ENCODE measurements around the gene LRIF1.

Gene LRIF1

GRCh38 chr1:110960777-110961420 is 2.8 kb downstream of the LRIF1 start:
- H3K14ac ChIP-seq (ENCODE audit: low read length): no peak overlapping the region
- no peaks in the 10 kb centered on the region for H3K4me1 ChIP-seq (ENCODE audit: control insufficient read depth in 2 of 2, insufficient read depth in 1 of 2, low read depth in 1 of 2, low read length in 2 of 2)
- H3K9me3 ChIP-seq (replicated peaks in 1 of 2; ENCODE audit: control insufficient read depth in 2 of 2, insufficient read depth in 1 of 2, low read depth in 1 of 2, low read length in 2 of 2): peaks cover 0 to 3% of the 10 kb centered on the region in 2 donors
- H4K91ac ChIP-seq (ENCODE audit: low read depth, low read length, poor library complexity): no peak overlapping the region
- no CpG with 5 or more reads among the region's 2 CpGs for whole genome bisulfite sequencing, 2 donors (ENCODE audit: extremely low coverage in 2 of 2, insufficient read length in 2 of 2, insufficient replicate concordance in 1 of 2)
- H2BK120ac ChIP-seq (ENCODE audit: low read depth, low read length): no peak overlapping the region
- peaks cover 0 to 5% of the 10 kb centered on the region in 2 donors for H3K36me3 ChIP-seq (replicated peaks in 1 of 2; ENCODE audit: control insufficient read depth in 2 of 2, insufficient read depth in 2 of 2, low read length in 2 of 2)
- H3K79me1 ChIP-seq (ENCODE audit: low read depth, low read length): no peaks in the 10 kb centered on the region
- H3K27me3 ChIP-seq (ENCODE audit: control insufficient read depth in 3 of 3, insufficient read depth in 3 of 3, low read depth in 1 of 3, low read length in 3 of 3): no peaks in the 10 kb centered on the region
- no peak overlapping the region for H2AFZ ChIP-seq (ENCODE audit: low read length)
- H3K4me2 ChIP-seq (ENCODE audit: insufficient read depth, low read length, poor library complexity, severe bottlenecking): no peak overlapping the region
- no peak overlapping the region for H3K27ac ChIP-seq (replicated peaks; ENCODE audit: low read length)
- no peak overlapping the region for H3K23ac ChIP-seq (ENCODE audit: low read depth, low read length, poor library complexity)
- H4K8ac ChIP-seq (ENCODE audit: low read depth, low read length): no peak overlapping the region
- H2BK5ac ChIP-seq (ENCODE audit: low read length): no peak overlapping the region
- no peak overlapping the region for H3K18ac ChIP-seq (ENCODE audit: low read length)
- no peak overlapping the region for H3K4me3 ChIP-seq (ENCODE audit: low read length in 2 of 2)
- DNase-seq (ENCODE audit: low spot score): no peak
- no peak overlapping the region for H2BK15ac ChIP-seq (ENCODE audit: low read length)
- H2AK5ac ChIP-seq (ENCODE audit: low read depth, low read length): no peak overlapping the region
- H3K4ac ChIP-seq (ENCODE audit: low read length): no peak overlapping the region
- H2BK12ac ChIP-seq (ENCODE audit: low read length): no peak overlapping the region
- no peak overlapping the region for H3K9ac ChIP-seq (ENCODE audit: low read depth, low read length, poor library complexity)

GRCh38 chr1:110957798-110958197 is 5.9 kb downstream of the LRIF1 start:
- no peak overlapping the region for H4K8ac ChIP-seq (ENCODE audit: low read depth, low read length)
- H3K27ac ChIP-seq (replicated peaks; ENCODE audit: low read length): no peak overlapping the region
- H3K27me3 ChIP-seq (ENCODE audit: control insufficient read depth in 3 of 3, insufficient read depth in 3 of 3, low read depth in 1 of 3, low read length in 3 of 3): no peaks in the 10 kb centered on the region
- H3K18ac ChIP-seq (ENCODE audit: low read length): no peak overlapping the region
- H4K91ac ChIP-seq (ENCODE audit: low read depth, low read length, poor library complexity): no peak overlapping the region
- no peaks in the 10 kb centered on the region for H3K79me1 ChIP-seq (ENCODE audit: low read depth, low read length)
- no peak overlapping the region for H2BK120ac ChIP-seq (ENCODE audit: low read depth, low read length)
- no peak overlapping the region for H2BK5ac ChIP-seq (ENCODE audit: low read length)
- peaks cover 0 to 3% of the 10 kb centered on the region in 2 donors for H3K9me3 ChIP-seq (replicated peaks in 1 of 2; ENCODE audit: control insufficient read depth in 2 of 2, insufficient read depth in 1 of 2, low read depth in 1 of 2, low read length in 2 of 2)
- H3K4me3 ChIP-seq (ENCODE audit: low read length in 2 of 2): no peak overlapping the region
- H3K23ac ChIP-seq (ENCODE audit: low read depth, low read length, poor library complexity): no peak overlapping the region
- H3K4ac ChIP-seq (ENCODE audit: low read length): no peak overlapping the region
- no peaks in the 10 kb centered on the region for H3K4me1 ChIP-seq (ENCODE audit: control insufficient read depth in 2 of 2, insufficient read depth in 1 of 2, low read depth in 1 of 2, low read length in 2 of 2)
- H3K4me2 ChIP-seq (ENCODE audit: insufficient read depth, low read length, poor library complexity, severe bottlenecking): no peak overlapping the region
- no peak overlapping the region for H2BK12ac ChIP-seq (ENCODE audit: low read length)
- H3K14ac ChIP-seq (ENCODE audit: low read length): no peak overlapping the region
- no peak overlapping the region for H2AK5ac ChIP-seq (ENCODE audit: low read depth, low read length)
- WGBS, 2 donors (ENCODE audit: extremely low coverage in 2 of 2, insufficient read length in 2 of 2, insufficient replicate concordance in 1 of 2): no CpG with 5 or more reads among the region's 3 CpGs
- peaks cover 0 to 9% of the 10 kb centered on the region in 2 donors for H3K36me3 ChIP-seq (replicated peaks in 1 of 2; ENCODE audit: control insufficient read depth in 2 of 2, insufficient read depth in 2 of 2, low read length in 2 of 2)
- H3K9ac ChIP-seq (ENCODE audit: low read depth, low read length, poor library complexity): no peak overlapping the region
- H2BK15ac ChIP-seq (ENCODE audit: low read length): no peak overlapping the region
- no peak for DNase-seq (ENCODE audit: low spot score)
- H2AFZ ChIP-seq (ENCODE audit: low read length): no peak overlapping the region

GRCh38 chr1:110956586-110956985 is 7.1 kb downstream of the LRIF1 start:
- H3K4me2 ChIP-seq (ENCODE audit: insufficient read depth, low read length, poor library complexity, severe bottlenecking): no peak overlapping the region
- no peaks in the 10 kb centered on the region for H3K79me1 ChIP-seq (ENCODE audit: low read depth, low read length)
- H3K18ac ChIP-seq (ENCODE audit: low read length): no peak overlapping the region
- H2BK12ac ChIP-seq (ENCODE audit: low read length): no peak overlapping the region
- no peak overlapping the region for H2BK120ac ChIP-seq (ENCODE audit: low read depth, low read length)
- H3K4me1 ChIP-seq (ENCODE audit: control insufficient read depth in 2 of 2, insufficient read depth in 1 of 2, low read depth in 1 of 2, low read length in 2 of 2): no peaks in the 10 kb centered on the region
- no peak overlapping the region for H3K14ac ChIP-seq (ENCODE audit: low read length)
- peaks cover 0 to 20% of the 10 kb centered on the region in 2 donors for H3K36me3 ChIP-seq (replicated peaks in 1 of 2; ENCODE audit: control insufficient read depth in 2 of 2, insufficient read depth in 2 of 2, low read length in 2 of 2)
- no peak overlapping the region for H2BK5ac ChIP-seq (ENCODE audit: low read length)
- H3K4me3 ChIP-seq (ENCODE audit: low read length in 2 of 2): no peak overlapping the region
- H4K91ac ChIP-seq (ENCODE audit: low read depth, low read length, poor library complexity): no peak overlapping the region
- no peak overlapping the region for H3K4ac ChIP-seq (ENCODE audit: low read length)
- DNase-seq (ENCODE audit: low spot score): no peak
- peaks cover 0 to 3% of the 10 kb centered on the region in 2 donors for H3K9me3 ChIP-seq (replicated peaks in 1 of 2; ENCODE audit: control insufficient read depth in 2 of 2, insufficient read depth in 1 of 2, low read depth in 1 of 2, low read length in 2 of 2)
- H2BK15ac ChIP-seq (ENCODE audit: low read length): no peak overlapping the region
- H3K9ac ChIP-seq (ENCODE audit: low read depth, low read length, poor library complexity): no peak overlapping the region
- H4K8ac ChIP-seq (ENCODE audit: low read depth, low read length): no peak overlapping the region
- no peak overlapping the region for H2AFZ ChIP-seq (ENCODE audit: low read length)
- no CpG with 5 or more reads among the region's 4 CpGs for WGBS, 2 donors (ENCODE audit: extremely low coverage in 2 of 2, insufficient read length in 2 of 2, insufficient replicate concordance in 1 of 2)
- no peak overlapping the region for H3K27ac ChIP-seq (replicated peaks; ENCODE audit: low read length)
- no peaks in the 10 kb centered on the region for H3K27me3 ChIP-seq (ENCODE audit: control insufficient read depth in 3 of 3, insufficient read depth in 3 of 3, low read depth in 1 of 3, low read length in 3 of 3)
- no peak overlapping the region for H2AK5ac ChIP-seq (ENCODE audit: low read depth, low read length)
- no peak overlapping the region for H3K23ac ChIP-seq (ENCODE audit: low read depth, low read length, poor library complexity)

GRCh38 chr1:110953031-110953430 is 10.7 kb downstream of the LRIF1 start:
- Histone ChIP-seq H2AK5ac (ENCODE audit: low read depth, low read length) (no peak overlapping the region), H3K4me2 (ENCODE audit: insufficient read depth, low read length, poor library complexity, severe bottlenecking) (no peak overlapping the region)

More at GRCh38 chr1:110953031-110953430, 10.7 kb downstream of the LRIF1 start:
- Histone ChIP-seq H3K9me3 (replicated peaks in 1 of 2; ENCODE audit: control insufficient read depth in 2 of 2, insufficient read depth in 1 of 2, low read depth in 1 of 2, low read length in 2 of 2) (peaks cover 0 to 3% of the 10 kb centered on the region in 2 donors), H3K23ac (ENCODE audit: low read depth, low read length, poor library complexity) (no peak overlapping the region), H3K4ac (ENCODE audit: low read length) (no peak overlapping the region), H3K9ac (ENCODE audit: low read depth, low read length, poor library complexity) (no peak overlapping the region), H3K79me1 (ENCODE audit: low read depth, low read length) (no peaks in the 10 kb centered on the region), H2BK120ac (ENCODE audit: low read depth, low read length) (no peak overlapping the region), H4K8ac (ENCODE audit: low read depth, low read length) (no peak overlapping the region), H3K4me3 (ENCODE audit: low read length in 2 of 2) (no peak overlapping the region), H4K91ac (ENCODE audit: low read depth, low read length, poor library complexity) (no peak overlapping the region), H2BK12ac (ENCODE audit: low read length) (no peak overlapping the region), H3K36me3 (replicated peaks in 1 of 2; ENCODE audit: control insufficient read depth in 2 of 2, insufficient read depth in 2 of 2, low read length in 2 of 2) (peaks cover 0 to 52% of the 10 kb centered on the region in 2 donors), H2AFZ (ENCODE audit: low read length) (no peak overlapping the region), H3K14ac (ENCODE audit: low read length) (no peak overlapping the region), H3K27ac (replicated peaks; ENCODE audit: low read length) (no peak overlapping the region), H3K27me3 (ENCODE audit: control insufficient read depth in 3 of 3, insufficient read depth in 3 of 3, low read depth in 1 of 3, low read length in 3 of 3) (no peaks in the 10 kb centered on the region), H2BK15ac (ENCODE audit: low read length) (no peak overlapping the region), H3K18ac (ENCODE audit: low read length) (no peak overlapping the region), H2BK5ac (ENCODE audit: low read length) (no peak overlapping the region), H3K4me1 (ENCODE audit: control insufficient read depth in 2 of 2, insufficient read depth in 1 of 2, low read depth in 1 of 2, low read length in 2 of 2) (no peaks in the 10 kb centered on the region)
- no peak for DNase-seq (ENCODE audit: low spot score)

Measured in neuronal stem cell (in vitro differentiated cells).